ENCODE data around the gene DBNL.

Gene DBNL

DNA sequence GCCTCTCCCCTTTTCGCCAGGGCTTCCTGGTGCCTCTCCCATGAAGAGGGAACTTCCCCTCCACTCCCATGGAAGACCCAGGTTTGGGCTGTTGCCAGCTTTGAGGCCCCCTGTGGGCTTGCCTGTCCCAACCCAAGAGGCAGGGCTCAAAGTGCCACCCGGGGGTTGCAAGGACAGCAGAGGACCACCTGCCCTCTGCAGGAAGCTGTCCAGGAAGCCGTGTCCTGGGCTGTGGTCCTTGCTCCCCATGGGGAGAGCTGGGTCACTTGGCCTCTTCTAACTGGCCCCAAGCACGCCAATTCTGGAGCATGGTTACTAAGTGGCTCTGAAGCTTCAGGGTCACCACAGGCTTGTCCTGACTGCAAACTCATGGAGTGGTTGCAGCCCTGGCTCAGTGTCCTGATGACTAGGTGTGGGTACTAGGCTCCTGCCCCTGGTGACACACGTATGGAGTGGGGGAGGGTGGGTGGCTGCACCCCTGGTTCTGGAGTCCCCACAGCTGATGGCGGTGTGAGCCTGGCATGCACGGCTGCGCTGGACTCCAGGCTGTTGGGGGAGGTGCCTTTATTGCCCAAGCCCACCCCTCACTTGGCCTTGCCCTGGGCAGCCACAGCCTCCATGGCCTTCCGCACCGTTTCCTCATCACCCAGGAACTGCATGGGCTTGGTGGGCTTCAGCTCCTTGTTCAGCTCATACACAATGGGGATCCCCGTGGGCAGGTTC lies 17.8 kb downstream of the DBNL start:
- no peak for DNase-seq

GRCh38 chr7:44062903-44063295 lies 18.4 kb downstream of the DBNL start:
- no peak for DNase-seq

- no peak for DNase-seq
These were observed 19.0 kb downstream of the DBNL start for GRCh38 chr7:44063547-44063893.

- no peak for DNase-seq
These were observed 19.6 kb downstream of the DBNL start for GRCh38 chr7:44063894-44064651.

DNA sequence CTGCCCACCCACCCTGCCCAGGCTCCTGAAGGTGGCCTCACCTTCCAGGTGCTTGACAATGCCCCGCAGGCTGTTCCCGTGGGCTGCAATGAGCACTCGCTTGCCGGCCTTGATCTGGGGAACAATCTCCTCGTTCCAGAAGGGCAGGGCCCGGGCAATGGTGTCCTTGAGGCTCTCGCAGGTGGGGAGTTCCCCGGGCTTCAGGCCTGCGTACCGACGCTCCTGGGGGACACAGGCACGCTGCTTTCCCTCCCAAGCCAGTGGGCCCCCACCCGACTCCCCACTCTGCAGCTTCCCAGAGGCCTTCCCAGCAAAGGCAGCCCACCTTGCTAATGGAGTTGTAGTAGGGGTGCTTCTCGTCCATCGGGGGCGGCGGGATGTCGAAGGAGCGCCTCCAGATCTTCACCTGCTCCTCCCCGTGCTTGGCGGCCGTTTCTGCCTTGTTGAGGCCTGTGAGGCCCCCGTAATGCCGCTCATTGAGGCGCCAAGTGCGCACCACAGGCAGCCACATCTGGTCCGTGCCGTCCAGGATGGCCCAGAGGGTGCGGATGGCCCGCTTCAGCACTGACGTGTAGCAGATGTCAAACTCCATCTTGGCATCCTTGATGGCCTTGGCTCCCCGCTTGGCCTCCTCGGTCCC lies 20.4 kb downstream of the DBNL start:
- DNase-seq: no peak

GRCh38 chr7:44065431-44066110 lies 21.1 kb downstream of the DBNL start, which contains the start of gene PGAM2:
PGAM2 (minus strand) TSS chr7:44065567; CDS start chr7:44065529, 38 bp downstream.
- no peak for DNase-seq

GRCh38 chr7:44066111-44066460 lies 21.6 kb downstream of the DBNL start:
- no peak for DNase-seq

- no peak for DNase-seq
These were observed 22.1 kb downstream of the DBNL start for GRCh38 chr7:44066494-44067063.

DNA sequence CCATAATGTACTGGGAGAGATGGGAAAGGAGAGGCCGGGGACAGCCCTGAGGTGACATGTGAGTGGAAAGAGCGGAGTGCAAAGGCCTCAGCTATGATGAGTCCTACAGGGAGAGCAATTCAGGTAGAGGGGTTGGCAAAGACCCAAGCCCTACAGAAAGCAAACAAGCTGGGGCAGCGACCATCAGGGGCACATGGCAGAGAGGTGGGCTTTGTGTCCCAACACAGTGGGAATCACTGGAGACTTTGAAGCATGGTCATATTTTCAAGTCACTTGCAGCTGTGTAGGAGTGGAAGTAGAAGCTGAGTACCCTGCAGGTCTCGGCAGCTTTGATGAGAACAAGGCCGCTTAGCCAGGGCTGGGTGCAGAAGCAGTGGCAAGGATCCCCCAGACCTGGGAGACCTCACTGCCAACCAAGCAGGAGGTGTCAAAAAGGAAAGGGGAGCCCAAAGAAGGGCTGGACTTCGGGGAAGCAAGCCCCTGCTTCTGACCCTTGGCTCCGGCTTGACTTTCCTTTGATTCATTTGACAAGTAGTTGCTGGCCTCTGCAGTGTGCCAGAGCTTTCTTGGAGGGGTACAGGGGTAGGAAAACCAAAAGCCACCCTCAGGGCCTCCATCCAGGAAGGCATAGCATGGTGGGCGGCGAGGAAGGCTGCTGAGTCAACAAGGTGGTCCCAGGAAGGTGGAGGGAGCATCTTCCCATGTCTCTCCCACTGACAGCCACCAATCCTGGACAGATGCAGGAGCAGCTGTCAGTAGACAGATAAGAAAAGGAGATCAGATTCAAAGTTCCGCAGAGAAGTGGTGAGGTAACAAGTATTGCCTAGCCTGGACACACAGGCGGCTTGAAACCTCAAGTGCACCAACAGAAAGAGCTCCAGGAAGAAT lies 22.8 kb downstream of the DBNL start:
- DNase-seq: no peak

- no peak for DNase-seq
These were observed 23.6 kb downstream of the DBNL start for GRCh38 chr7:44068054-44068453.

- no peak for DNase-seq
These were observed 27.3 kb downstream of the DBNL start for GRCh38 chr7:44071726-44072363.

DNA sequence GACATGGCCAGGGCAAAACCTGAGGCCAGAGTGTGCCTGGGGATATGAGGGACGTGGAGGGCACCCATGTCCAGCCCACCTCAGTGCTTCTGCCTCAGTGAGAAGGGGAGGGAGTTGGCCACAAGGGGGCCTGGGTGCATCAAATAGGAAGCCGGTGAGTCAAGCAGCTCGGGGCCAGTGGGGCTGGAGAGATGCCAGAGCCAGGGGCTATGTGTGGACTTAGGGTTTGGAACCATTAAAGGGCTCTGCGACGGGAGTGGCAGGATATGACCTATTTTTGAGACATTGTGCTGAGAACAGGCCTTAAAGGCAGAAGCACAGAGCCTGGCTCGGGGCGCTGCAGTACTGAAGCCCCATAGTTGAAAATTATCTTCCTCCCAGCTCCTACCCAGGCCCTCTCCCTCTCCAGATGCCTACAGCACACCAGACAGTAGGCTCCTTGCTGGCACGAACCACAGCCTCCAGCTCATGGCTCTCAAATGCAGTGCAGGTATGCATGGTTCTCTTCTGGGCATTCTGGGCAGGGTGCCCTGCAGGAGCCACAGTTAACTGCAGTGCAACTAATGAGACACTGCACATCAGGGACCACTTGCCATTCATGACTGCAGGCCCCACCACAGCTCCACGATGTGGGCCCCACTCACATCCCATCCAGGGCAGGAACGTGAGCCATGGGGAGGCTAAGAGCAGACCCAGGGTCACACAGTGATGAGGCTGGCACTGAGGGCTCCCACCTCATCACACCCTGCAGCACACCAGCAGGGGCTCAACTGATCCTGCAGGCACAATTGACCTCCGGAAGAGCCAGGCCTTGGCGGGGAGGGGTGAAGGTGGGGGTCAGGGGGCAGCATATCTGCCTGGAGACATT lies 28.1 kb downstream of the DBNL start:
- DNase-seq: no peak

DNA sequence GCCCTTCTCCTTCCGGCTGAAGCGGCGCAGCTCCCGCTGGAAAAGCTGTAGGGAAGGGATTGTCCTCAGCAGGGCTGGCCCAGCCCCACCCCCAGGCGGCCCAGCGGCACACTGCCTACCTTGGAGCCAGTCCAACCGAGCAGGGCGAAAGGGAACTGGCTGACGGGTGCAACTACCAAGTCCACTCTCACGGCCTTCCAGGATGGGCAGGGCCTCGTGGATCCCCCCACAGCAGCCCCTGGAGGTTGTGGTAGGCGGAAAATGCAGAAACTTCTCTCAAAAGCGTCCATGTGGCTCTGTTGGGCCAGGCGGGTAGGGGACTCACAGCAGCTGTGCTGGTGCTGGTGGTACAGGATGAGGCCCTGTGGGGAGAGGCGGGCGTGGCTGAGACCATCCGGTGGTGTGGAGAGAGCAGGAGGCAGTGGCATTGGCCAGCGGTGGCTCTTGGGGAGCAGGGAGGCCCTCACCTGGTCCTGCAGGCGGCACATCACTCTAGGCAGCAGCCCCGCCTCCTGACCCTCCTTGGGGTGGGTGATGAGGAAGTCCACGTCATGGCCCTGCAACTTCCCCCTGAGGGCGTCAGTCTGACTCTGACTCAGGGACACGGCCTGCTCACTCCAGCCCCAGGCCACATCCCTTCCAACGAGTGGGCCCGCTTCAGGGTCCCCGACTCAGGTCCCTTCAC lies 29.3 kb downstream of the DBNL start:
- DNase-seq: no peak

GRCh38 chr7:44074349-44074695 lies 29.8 kb downstream of the DBNL start:
- DNase-seq: no peak

DNA sequence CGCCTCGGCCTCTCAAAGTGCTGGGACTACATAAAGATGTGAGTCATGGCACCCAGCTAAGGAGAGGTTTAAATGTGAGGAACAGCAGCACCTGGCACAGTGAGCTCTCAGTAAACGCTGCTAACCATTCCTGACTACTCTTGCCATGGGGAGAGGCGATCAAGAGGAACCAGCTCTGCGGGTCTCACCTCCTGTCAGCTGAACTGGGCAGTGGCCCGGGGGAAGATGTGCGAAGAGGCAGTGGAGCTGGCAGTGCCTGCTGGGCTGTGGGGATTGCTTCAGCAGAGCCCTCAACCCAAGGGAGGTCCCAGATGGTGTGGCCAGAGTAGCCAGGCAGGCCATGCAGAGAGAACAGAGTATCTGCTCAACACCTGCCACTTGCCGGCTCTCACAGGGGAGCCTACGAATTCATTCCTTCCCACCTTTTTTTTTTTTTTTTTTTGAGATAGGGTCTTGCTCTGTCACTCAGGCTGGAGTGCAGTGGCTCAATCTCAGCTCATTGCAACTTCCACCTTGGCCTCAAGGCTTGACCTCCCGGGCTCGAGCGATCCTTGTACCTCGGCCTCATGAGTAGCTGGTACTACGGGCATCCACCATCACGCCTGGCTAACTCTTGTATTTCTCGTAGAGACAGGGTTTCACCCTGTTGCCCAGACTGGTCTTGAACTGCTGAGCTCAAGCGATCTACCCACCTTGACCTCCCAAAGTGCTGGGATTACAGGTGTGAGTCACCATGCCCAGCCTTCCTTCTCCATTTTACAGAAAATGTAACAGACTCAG lies 31.0 kb downstream of the DBNL start:
- no peak for DNase-seq

- DNase-seq: no peak
These were observed 31.8 kb downstream of the DBNL start for GRCh38 chr7:44076101-44076895.

DNA sequence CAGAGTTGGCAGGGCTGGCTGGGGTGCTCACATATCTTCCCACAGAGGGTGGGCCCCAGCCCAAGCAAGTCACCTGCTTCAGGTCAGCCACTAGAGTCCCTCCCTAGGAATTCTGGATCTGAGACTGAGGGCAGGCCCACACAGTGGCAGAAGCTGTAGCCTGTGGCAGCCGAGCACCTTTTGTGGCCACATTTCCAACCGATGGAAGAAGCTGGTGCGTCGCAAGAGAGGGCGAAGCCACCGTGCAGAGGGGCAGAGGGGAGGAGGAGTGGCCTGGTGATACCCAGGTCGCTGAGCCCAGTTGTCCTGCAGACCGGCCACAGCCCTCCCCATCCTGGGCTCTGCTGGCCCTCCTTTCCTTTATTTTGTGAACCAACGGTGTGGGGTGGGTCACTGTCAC lies 32.6 kb downstream of the DBNL start:
- DNase-seq: no peak

DNA sequence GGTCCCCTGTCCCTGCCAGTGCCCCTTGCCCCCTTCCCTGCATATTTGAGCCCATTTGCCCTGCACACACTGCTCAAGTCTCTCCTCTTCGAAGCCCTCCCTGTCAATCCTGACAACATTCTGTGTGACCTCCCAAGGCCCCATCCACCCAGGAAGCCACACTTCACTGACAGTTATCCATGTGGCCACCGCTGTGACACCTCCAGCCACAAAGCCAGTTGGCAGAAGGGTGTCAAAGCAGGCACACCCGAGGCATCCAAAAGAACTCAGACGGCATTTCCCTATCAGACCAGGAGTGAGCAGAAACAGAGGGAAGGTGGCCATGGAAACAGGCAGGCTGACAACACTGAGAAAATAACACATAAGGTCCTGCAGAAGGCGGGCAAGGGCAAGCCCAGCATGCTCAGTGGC lies 33.2 kb downstream of the DBNL start:
- DNase-seq: no peak

Measured in NCI-H526 treated with DMSO at 0.1 percent for 48 hours (cell line).